Measurements from ENCODE around the gene CDK5RAP3. TPM values are rescaled to one million over a fixed set of nuclear protein-coding genes. Genes with fewer than 3 reads are reported as not detected.

The CDK5RAP3 gene
- total and polyA plus RNA-seq, 2 experiments from 2014 or later, result 124 to 179 TPM

DNA sequence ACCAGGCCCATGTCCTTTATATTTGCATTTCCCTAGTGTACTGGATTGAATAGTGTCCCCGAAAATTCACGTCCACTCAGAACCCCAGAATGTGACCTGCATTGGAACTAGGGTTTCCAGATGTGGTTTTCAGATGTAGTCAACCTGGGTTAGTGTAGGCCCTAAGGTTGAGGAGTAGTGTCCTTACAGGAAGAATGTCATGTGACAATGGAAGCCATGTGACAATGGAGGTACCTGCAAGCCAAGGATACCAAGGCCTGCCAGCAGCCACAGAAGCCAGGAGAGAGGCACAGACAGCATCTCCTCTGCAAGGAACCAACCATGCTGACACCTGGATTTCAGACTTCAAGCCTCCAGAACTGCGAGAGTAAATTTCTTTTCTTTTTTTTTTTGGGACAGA lies 8.0 kb upstream of the CDK5RAP3 start:
- no peak overlapping the region for H3K4me3 ChIP-seq
- H3K36me3 ChIP-seq (replicated peaks; ENCODE audit: insufficient read depth, low read depth), result no peaks in the 10 kb centered on the region
- no peak overlapping the region for H3K27ac ChIP-seq
- peaks cover 61% of the 10 kb centered on the region for H3K4me1 ChIP-seq (ENCODE audit: insufficient read depth)
- 95% methylated on average over 3 of the region's 3 CpGs for WGBS (ENCODE audit: low lambda C conversion rate, missing lambda C conversion rate)
- H3K9me3 ChIP-seq (ENCODE audit: low read depth), result no peaks in the 10 kb centered on the region
- H3K9me2 ChIP-seq (replicated peaks; ENCODE audit: insufficient read depth), result no peaks in the 10 kb centered on the region
- no peaks in the 10 kb centered on the region for H3K79me2 ChIP-seq
- no peak overlapping the region for H3K4me2 ChIP-seq
- no peaks in the 10 kb centered on the region for H3K27me3 ChIP-seq
- TF ChIP-seq EZH2phosphoT487 (IDR thresholded peaks at IDR 0.05; ENCODE audit: low read depth, severe bottlenecking, unreplicated experiment) (no peak), EZH2 (IDR thresholded peaks at IDR 0.05; ENCODE audit: borderline replicate concordance) (no peak)
- TF ChIP-seq, protein P1, sequence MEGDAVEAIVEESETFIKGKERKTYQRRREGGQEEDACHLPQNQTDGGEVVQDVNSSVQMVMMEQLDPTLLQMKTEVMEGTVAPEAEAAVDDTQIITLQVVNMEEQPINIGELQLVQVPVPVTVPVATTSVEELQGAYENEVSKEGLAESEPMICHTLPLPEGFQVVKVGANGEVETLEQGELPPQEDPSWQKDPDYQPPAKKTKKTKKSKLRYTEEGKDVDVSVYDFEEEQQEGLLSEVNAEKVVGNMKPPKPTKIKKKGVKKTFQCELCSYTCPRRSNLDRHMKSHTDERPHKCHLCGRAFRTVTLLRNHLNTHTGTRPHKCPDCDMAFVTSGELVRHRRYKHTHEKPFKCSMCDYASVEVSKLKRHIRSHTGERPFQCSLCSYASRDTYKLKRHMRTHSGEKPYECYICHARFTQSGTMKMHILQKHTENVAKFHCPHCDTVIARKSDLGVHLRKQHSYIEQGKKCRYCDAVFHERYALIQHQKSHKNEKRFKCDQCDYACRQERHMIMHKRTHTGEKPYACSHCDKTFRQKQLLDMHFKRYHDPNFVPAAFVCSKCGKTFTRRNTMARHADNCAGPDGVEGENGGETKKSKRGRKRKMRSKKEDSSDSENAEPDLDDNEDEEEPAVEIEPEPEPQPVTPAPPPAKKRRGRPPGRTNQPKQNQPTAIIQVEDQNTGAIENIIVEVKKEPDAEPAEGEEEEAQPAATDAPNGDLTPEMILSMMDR (IDR thresholded peaks at IDR 0.05; ENCODE audit: poor library complexity), result no peak
- no peak overlapping the region for H2AFZ ChIP-seq
- DNase-seq (ENCODE audit: low spot score), result no peak
- H4K20me1 ChIP-seq (ENCODE audit: insufficient read depth, poor library complexity, severe bottlenecking), result no peaks in the 10 kb centered on the region

DNA sequence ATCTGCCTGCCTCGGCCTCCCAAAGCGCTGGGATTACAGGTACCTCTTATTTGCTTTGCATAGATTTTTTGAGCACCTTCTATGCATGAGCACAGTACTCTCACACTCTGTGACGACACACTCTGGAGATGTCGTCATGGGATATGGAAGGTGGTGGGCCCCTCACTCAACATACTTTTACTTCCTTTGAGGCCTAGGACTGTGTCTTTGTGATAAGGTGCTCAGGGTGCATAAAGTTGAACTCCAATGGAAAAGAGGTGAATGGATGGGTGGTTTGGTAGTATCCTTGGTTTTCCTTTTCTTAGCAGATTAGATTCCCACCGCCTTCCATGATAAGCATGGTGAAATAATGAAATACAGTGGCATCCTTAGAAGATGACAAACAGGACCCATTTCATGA lies 6.1 kb upstream of the CDK5RAP3 start:
- Histone ChIP-seq H3K79me2 (no peaks in the 10 kb centered on the region), H3K9me3 (ENCODE audit: low read depth) (no peaks in the 10 kb centered on the region), H3K4me2 (no peak overlapping the region), H3K4me3 (no peak overlapping the region), H2AFZ (no peak overlapping the region), H3K36me3 (replicated peaks; ENCODE audit: insufficient read depth, low read depth) (no peaks in the 10 kb centered on the region), H3K4me1 (ENCODE audit: insufficient read depth) (peaks cover 50% of the 10 kb centered on the region), H3K27ac (peak overlapping the region; percentile 97), H3K9me2 (replicated peaks; ENCODE audit: insufficient read depth) (no peaks in the 10 kb centered on the region), H4K20me1 (ENCODE audit: insufficient read depth, poor library complexity, severe bottlenecking) (no peaks in the 10 kb centered on the region), H3K27me3 (no peaks in the 10 kb centered on the region)
- TF ChIP-seq EZH2phosphoT487 (IDR thresholded peaks at IDR 0.05; ENCODE audit: low read depth, severe bottlenecking, unreplicated experiment), result no peak
- TF ChIP-seq, protein P1 (IDR thresholded peaks at IDR 0.05; ENCODE audit: poor library complexity), result no peak
- no peak for TF ChIP-seq EZH2 (IDR thresholded peaks at IDR 0.05; ENCODE audit: borderline replicate concordance)
- 84% methylated on average over 5 of the region's 5 CpGs for WGBS (ENCODE audit: low lambda C conversion rate, missing lambda C conversion rate)
- DNase-seq (ENCODE audit: low spot score), result no peak

DNA sequence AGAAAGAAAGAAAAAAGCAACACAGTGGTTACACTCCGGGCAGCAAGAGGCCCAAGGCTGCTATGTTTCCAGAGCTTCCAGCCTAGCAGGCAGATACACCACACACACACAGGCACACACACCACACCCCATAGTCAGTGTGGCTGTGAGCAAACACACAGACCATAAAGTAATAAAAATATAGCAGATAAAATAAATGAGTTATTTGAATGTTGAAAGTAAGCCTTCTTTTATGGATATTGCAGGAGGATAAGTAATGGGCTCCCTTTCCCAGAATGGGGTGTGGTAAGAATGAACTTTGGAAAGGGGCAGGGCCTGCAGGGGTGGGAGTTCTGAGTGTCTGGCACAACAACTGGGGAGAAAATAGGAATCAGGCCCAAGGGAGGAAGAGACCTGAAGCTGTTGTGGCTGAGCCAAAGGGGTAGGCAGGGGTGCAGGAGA lies 4.8 kb upstream of the CDK5RAP3 start:
- Histone ChIP-seq H3K4me2 (peak overlapping the region; percentile 35), H3K9me2 (replicated peaks; ENCODE audit: insufficient read depth) (no peaks in the 10 kb centered on the region), H3K27ac (peak overlapping the region; percentile 97), H3K4me3 (no peak overlapping the region), H3K9me3 (ENCODE audit: low read depth) (no peaks in the 10 kb centered on the region), H3K27me3 (no peaks in the 10 kb centered on the region), H3K79me2 (no peaks in the 10 kb centered on the region), H3K36me3 (replicated peaks; ENCODE audit: insufficient read depth, low read depth) (no peaks in the 10 kb centered on the region), H2AFZ (no peak overlapping the region), H3K4me1 (ENCODE audit: insufficient read depth) (peaks cover 46% of the 10 kb centered on the region), H4K20me1 (ENCODE audit: insufficient read depth, poor library complexity, severe bottlenecking) (no peaks in the 10 kb centered on the region)
- 27% methylated on average over 1 of the region's 1 CpG for WGBS (ENCODE audit: low lambda C conversion rate, missing lambda C conversion rate)
- TF ChIP-seq EZH2phosphoT487 (IDR thresholded peaks at IDR 0.05; ENCODE audit: low read depth, severe bottlenecking, unreplicated experiment), result no peak
- TF ChIP-seq, protein P1 (IDR thresholded peaks at IDR 0.05; ENCODE audit: poor library complexity), result no peak
- no peak for TF ChIP-seq EZH2 (IDR thresholded peaks at IDR 0.05; ENCODE audit: borderline replicate concordance)
- peak; percentile 81 for DNase-seq (ENCODE audit: low spot score)

All from hepatocyte (in vitro differentiated cells).